ENCODE data around the gene ZSCAN5C.

GRCh38 chr19:56161534-56161933 lies 40.5 kb upstream of the ZSCAN5C start:
- TF ChIP-seq CTCF (IDR thresholded peaks at IDR 0.05) (no peak), POLR2A (IDR thresholded peaks at IDR 0.05) (no peak)

All from Peyer's patch (tissue), 4 donors.